Measurements from ENCODE around the gene TMEM138.

DNA sequence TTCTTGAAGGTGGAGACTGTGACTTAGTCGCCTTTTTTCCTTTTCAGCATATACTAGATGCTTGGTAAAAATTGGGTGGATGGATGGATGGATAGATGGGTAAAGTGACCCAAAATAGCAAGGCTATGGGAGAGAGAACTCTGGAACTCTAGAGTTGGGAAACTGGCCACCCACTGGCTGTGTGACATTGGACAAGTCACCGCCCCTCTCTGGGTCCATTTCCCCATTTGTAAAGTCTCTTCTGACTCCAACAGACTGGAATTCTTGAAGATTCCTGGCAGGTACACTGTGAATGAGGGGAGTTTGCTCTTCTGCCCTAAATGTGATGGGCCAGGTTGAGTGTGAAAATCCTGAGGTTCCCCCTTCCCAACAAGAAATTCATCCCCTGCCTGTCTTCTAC lies 21.2 kb upstream of the TMEM138 start:
- TF ChIP-seq POLR2A (IDR thresholded peaks at IDR 0.05; ENCODE audit: low read length) = no peak
- TF ChIP-seq GATA1 (IDR thresholded peaks at IDR 0.05; ENCODE audit: low read depth, low read length) = no peak

All from erythroblast (primary cell).